Transverse colon (tissue), 3 donors: ENCODE data around the gene ANKRD34C.

Source experiments
- POLR2A ChIP-seq: fragments of 450-650 bp; IDR thresholded peaks from one replicate; pipeline ENCODE4 v1.6.1; 2016; ENCODE audit warnings: antibody characterized with exemption, mild to moderate bottlenecking, moderate library complexity
- POLR2AphosphoS5 ChIP-seq, 3 donors: sonication (generic); formaldehyde crosslinking; IDR thresholded peaks; one replicate each; pipeline ENCODE4 v1.6.1; 2016; ENCODE audit warnings: antibody characterized with exemption in 3 of 3

- TF ChIP-seq POLR2A (no peak), POLR2AphosphoS5 (IDR thresholded peaks at IDR 0.05) (no peak)
Measured at GRCh38 chr15:79265167-79265566, 17.4 kb upstream of the ANKRD34C start.
